Endothelial cell (in vitro differentiated cells): Measurements from ENCODE around the gene GNAO1. TPM values are rescaled to one million over a fixed set of nuclear protein-coding genes. Genes with fewer than 3 reads are reported as not detected.

Source experiments
- DNase-seq: peaks from one replicate; pipeline ENCODE4 v3.0.0; 2021; ENCODE audit warnings: low spot score
- H3K27ac Mint-ChIP-seq: one replicate; pipeline ENCODE4 v1.8.0; 2021; ENCODE audit warnings: mixed read lengths, inconsistent platforms; ENCODE audit not compliant: unreplicated experiment
- H3K27me3 Mint-ChIP-seq: one replicate; pipeline ENCODE4 v1.8.0; 2021; ENCODE audit warnings: mild to moderate bottlenecking, moderate library complexity, mixed read lengths, inconsistent platforms; ENCODE audit not compliant: unreplicated experiment
- H3K36me3 Mint-ChIP-seq: one replicate; pipeline ENCODE4 v1.8.0; 2021; ENCODE audit warnings: mild to moderate bottlenecking, low read depth, mixed read lengths, inconsistent platforms; ENCODE audit not compliant: unreplicated experiment
- H3K4me1 Mint-ChIP-seq: one replicate; pipeline ENCODE4 v1.8.0; 2021; ENCODE audit warnings: mild to moderate bottlenecking, mixed read lengths, inconsistent platforms; ENCODE audit not compliant: unreplicated experiment
- H3K4me3 Mint-ChIP-seq: one replicate; pipeline ENCODE4 v1.8.0; 2021; ENCODE audit warnings: mild to moderate bottlenecking, mixed read lengths, inconsistent platforms; ENCODE audit not compliant: unreplicated experiment
- H3K9me3 Mint-ChIP-seq: one replicate; pipeline ENCODE4 v1.8.0; 2021; ENCODE audit warnings: mixed read lengths, inconsistent platforms; ENCODE audit not compliant: unreplicated experiment
- CTCF ChIP-seq: fragments of 200-600 bp; sonication (generic); IDR thresholded peaks from one replicate; pipeline ENCODE4 v1.5.0; 2021; ENCODE audit warnings: antibody characterized with exemption; ENCODE audit not compliant: unreplicated experiment
- total RNA-seq: library from RNA; stranded (reverse); fragmentation: NEBNext Ultra II Directional; extraction: Animal tissue kit (Norgen Biotek cat#: 25700); gene quantifications from one replicate; pipeline ENCODE4 v1.2.1, GENCODE V29; 2021; ENCODE audit not compliant: unreplicated experiment

GNAO1 gene
- total RNA-seq, 1 donor from 2014 or later = 0.69 TPM

GRCh38 chr16:56183266-56183665, 8.0 kb upstream of the GNAO1 start:
- no peaks in the 10 kb centered on the region for H3K9me3 Mint-ChIP-seq
- no peak for DNase-seq
- H3K27me3 Mint-ChIP-seq = no peaks in the 10 kb centered on the region
- no peaks in the 10 kb centered on the region for H3K36me3 Mint-ChIP-seq
- H3K4me3 Mint-ChIP-seq = no peak overlapping the region
- no peaks in the 10 kb centered on the region for H3K4me1 Mint-ChIP-seq
- H3K27ac Mint-ChIP-seq = no peak overlapping the region
- no peak for TF ChIP-seq CTCF

DNA sequence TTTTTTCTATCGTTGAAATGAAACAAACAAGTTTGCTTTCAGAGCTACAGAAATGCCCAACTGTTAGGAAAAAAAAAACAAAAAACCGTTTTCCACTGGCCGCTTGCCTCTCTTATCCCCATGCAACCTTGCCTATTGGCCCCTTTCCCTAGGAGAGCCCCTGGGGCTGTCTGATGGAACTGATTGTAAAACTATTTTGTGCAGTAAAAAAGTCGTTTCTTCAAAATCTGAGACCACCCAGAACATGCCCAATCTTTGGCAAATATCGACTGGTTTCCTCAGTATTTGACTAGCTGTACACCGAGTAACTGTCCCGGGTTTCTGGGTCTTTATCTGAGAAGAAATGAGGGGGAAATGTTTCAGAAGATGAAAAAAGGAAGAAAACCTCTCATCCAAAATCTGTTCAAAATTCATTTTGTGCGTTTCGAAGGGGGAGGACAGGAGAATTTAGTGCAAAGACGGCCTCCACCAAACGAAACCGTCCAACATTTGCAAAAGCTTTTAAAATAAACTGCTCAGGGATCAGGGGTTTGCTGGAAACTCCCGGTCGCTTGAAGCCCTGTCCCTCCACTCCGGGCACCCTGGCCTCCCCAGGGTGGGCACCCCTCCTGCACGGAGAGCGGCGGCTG, 1.1 kb upstream of the GNAO1 start:
- Mint-ChIP-seq H3K27ac (no peak overlapping the region), H3K36me3 (no peaks in the 10 kb centered on the region), H3K4me1 (peaks cover 9% of the 10 kb centered on the region), H3K4me3 (peak overlapping the region; percentile 78), H3K9me3 (no peaks in the 10 kb centered on the region), H3K27me3 (peaks cover 7% of the 10 kb centered on the region)
- no peak for DNase-seq
- no peak for TF ChIP-seq CTCF

GRCh38 chr16:56190677-56191155, 573 bp upstream of the GNAO1 start:
- DNase-seq = no peak
- H3K27ac Mint-ChIP-seq = no peak overlapping the region
- H3K9me3 Mint-ChIP-seq = no peaks in the 10 kb centered on the region
- peaks cover 7% of the 10 kb centered on the region for H3K27me3 Mint-ChIP-seq
- TF ChIP-seq CTCF = no peak
- H3K4me1 Mint-ChIP-seq = peaks cover 9% of the 10 kb centered on the region
- H3K36me3 Mint-ChIP-seq = no peaks in the 10 kb centered on the region
- H3K4me3 Mint-ChIP-seq = peak overlapping the region; percentile 67

DNA sequence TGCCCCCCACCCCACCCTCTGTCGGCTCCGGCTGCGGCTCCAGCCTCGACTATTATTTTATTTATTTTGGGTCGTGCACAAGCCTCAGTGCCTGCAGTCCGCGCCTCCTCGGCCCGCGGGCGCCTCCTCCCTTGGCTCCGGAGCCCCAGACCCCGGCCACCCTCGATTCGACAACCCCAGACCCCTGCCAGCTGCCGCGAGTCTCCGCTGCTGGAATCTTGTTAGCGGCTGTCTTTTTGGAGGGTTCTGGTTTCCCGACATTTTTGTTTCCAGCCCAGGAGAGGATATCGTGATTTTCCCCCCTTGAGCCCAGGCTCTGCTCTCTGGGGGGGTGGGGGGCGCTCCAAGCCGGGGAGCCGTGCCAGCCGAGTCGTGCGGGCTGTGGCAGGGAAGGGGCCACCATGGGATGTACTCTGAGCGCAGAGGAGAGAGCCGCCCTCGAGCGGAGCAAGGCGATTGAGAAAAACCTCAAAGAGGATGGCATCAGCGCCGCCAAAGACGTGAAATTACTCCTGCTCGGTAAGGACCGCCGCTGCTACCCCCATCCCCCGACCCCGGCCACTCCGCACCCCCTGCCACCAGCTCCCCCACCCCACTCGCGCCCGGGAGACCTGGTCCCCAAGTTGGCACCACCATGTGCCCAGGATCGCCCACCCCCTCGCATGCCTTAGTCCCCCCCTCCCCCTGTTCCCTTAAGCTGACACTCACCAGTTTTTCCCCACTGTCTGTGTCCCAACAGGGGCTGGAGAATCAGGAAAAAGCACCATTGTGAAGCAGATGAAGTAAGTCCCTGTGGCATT, 746 bp downstream of the GNAO1 start:
- no peak for TF ChIP-seq CTCF
- Mint-ChIP-seq H3K36me3 (no peaks in the 10 kb centered on the region), H3K27me3 (peaks cover 7% of the 10 kb centered on the region), H3K4me3 (peak overlapping the region; percentile 42), H3K27ac (no peak overlapping the region), H3K9me3 (no peaks in the 10 kb centered on the region), H3K4me1 (peaks cover 9% of the 10 kb centered on the region)
- DNase-seq = no peak

GRCh38 chr16:56192635-56192945, 1.3 kb downstream of the GNAO1 start:
- H3K9me3 Mint-ChIP-seq = no peaks in the 10 kb centered on the region

More at GRCh38 chr16:56192635-56192945, 1.3 kb downstream of the GNAO1 start:
- Mint-ChIP-seq H3K36me3 (no peaks in the 10 kb centered on the region), H3K4me1 (peaks cover 9% of the 10 kb centered on the region), H3K27ac (no peak overlapping the region), H3K27me3 (peaks cover 7% of the 10 kb centered on the region), H3K4me3 (no peak overlapping the region)
- no peak for TF ChIP-seq CTCF
- DNase-seq = no peak
